Activated T-cell treated with anti-CD3 and anti-CD28 coated beads for 4 hours (primary cell): ENCODE data around the gene TEX261.
"Not testable (repeated sequence)": the region's sequence is repeated elsewhere in the genome, so short reads cannot be mapped to it uniquely, and the experiment has no call there.

Experiments used
- DNase-seq: peaks from one replicate; pipeline ENCODE4 v3.0.0-alpha.2; 2020

Gene TEX261

GRCh38 chr2:70994699-70995425, at the start of gene TEX261:
TEX261 (minus strand) TSS chr2:70994873; CDS start chr2:70994757, 116 bp downstream.
- DNase-seq: peak; percentile 80

GRCh38 chr2:71043531-71044407, 49.1 kb upstream of the TEX261 start:
- DNase-seq: no peak

- no peak for DNase-seq
Measured at GRCh38 chr2:71042287-71042686, 47.6 kb upstream of the TEX261 start.

GRCh38 chr2:71036296-71036695, 41.6 kb upstream of the TEX261 start:
- DNase-seq: not testable (repeated sequence)

- peak; percentile 66 for DNase-seq
Measured at GRCh38 chr2:71023553-71024243, 29.0 kb upstream of the TEX261 start.

- DNase-seq: not testable (repeated sequence)
Measured at GRCh38 chr2:71021394-71021793, 26.7 kb upstream of the TEX261 start.

GRCh38 chr2:71019989-71020388, 25.3 kb upstream of the TEX261 start:
- not testable (repeated sequence) for DNase-seq

- no peak for DNase-seq
Measured at GRCh38 chr2:71018625-71019024, 24.0 kb upstream of the TEX261 start.

- DNase-seq: not testable (repeated sequence)
Measured at GRCh38 chr2:71011786-71012185, 17.1 kb upstream of the TEX261 start.

GRCh38 chr2:71008342-71008741, 13.7 kb upstream of the TEX261 start:
- no peak for DNase-seq

GRCh38 chr2:71006955-71007799, 12.5 kb upstream of the TEX261 start:
- DNase-seq: no peak

- no peak for DNase-seq
Measured at GRCh38 chr2:71006323-71006722, 11.7 kb upstream of the TEX261 start.

GRCh38 chr2:71005271-71006202, 10.9 kb upstream of the TEX261 start:
- no peak for DNase-seq

- no peak for DNase-seq
Measured at GRCh38 chr2:71004857-71005256, 10.2 kb upstream of the TEX261 start.

- no peak for DNase-seq
Measured at GRCh38 chr2:71003966-71004755, 9.5 kb upstream of the TEX261 start.

- DNase-seq: no peak
Measured at GRCh38 chr2:71003396-71003795, 8.7 kb upstream of the TEX261 start.

GRCh38 chr2:71001981-71002570, 7.4 kb upstream of the TEX261 start:
- no peak for DNase-seq

GRCh38 chr2:71001592-71001927, 6.9 kb upstream of the TEX261 start:
- no peak for DNase-seq

GRCh38 chr2:71000780-71001591, 6.3 kb upstream of the TEX261 start:
- DNase-seq: peak; percentile 74
